Heart left ventricle (tissue), 16 donors: ENCODE data around the gene SNN. TPM values are rescaled to one million over a fixed set of nuclear protein-coding genes. Genes with fewer than 3 reads are reported as not detected.

Source experiments
- ATAC-seq, 4 donors: fragments of 200-7000 bp; cut with Tn5 transposase; one replicate each; pipeline ENCODE4 v1.9.1; 2020 to 2022; ENCODE audit warnings: moderate library complexity in 4 of 4, mild to moderate bottlenecking in 3 of 4, moderate number of reproducible peaks in 1 of 4
- DNase-seq, 5 donors: peaks; one replicate each; pipeline ENCODE4 v3.0.0-alpha.2; 2020
- H3K27ac ChIP-seq, 12 donors: fragments of 200-600 bp; sonication (generic) in 4 of 12; one replicate each; pipeline versions ENCODE4 v1.5.0 to v1.8.0; 2016 to 2022; ENCODE audit warnings: mild to moderate bottlenecking in 2 of 12
- H3K27me3 ChIP-seq, 9 donors: fragments of 200-600 bp; sonication (generic) in 2 of 9; one replicate each; pipeline versions ENCODE4 v1.5.1 to v1.8.0; 2016 to 2022; ENCODE audit warnings: mild to moderate bottlenecking in 3 of 9
- H3K36me3 ChIP-seq, 9 donors: fragments of 200-600 bp; sonication (generic) in 2 of 9; one replicate each; pipeline versions ENCODE4 v1.5.0 to v1.8.0; 2018 to 2022; ENCODE audit warnings: mild to moderate bottlenecking in 2 of 9
- H3K4me1 ChIP-seq, 12 donors: fragments of 200-600 bp; sonication (generic) in 4 of 12; one replicate each; pipeline versions ENCODE4 v1.5.0 to v1.8.0; 2016 to 2022; ENCODE audit warnings: mild to moderate bottlenecking in 3 of 12
- H3K4me3 ChIP-seq, 12 donors: fragments of 200-600 bp; sonication (generic) in 4 of 12; one replicate each; pipeline versions ENCODE4 v1.5.0 to v1.8.0; 2017 to 2022; ENCODE audit warnings: mild to moderate bottlenecking in 9 of 12, moderate library complexity in 4 of 12
- H3K9me3 ChIP-seq, 12 donors: fragments of 200-600 bp; sonication (generic) in 4 of 12; one replicate each; pipeline versions ENCODE4 v1.5.0 to v1.8.0; 2016 to 2022; ENCODE audit warnings: mild to moderate bottlenecking in 1 of 12
- POLR2A ChIP-seq, 2 donors: fragments of 450-650 bp; IDR thresholded peaks; one replicate each; pipeline ENCODE4 v1.6.1; 2017; ENCODE audit warnings: antibody characterized with exemption in 2 of 2, mild to moderate bottlenecking in 2 of 2, moderate library complexity in 2 of 2
- WGBS, 4 donors: extraction: QIAGEN DNeasy Blood & Tissue Kit in 2 of 4; methylation state at CpG; one replicate each; pipeline versions ENCODE4 v1.1.5 to v1.1.7; 2013 to 2018; 5-methylcytosine and 5-hydroxymethylcytosine counted together
- intact Hi-C, 10 donors: fragments of 100-400 bp; cut with DNase I; formaldehyde crosslinking; loops; one replicate each; pipeline versions ENCODE4 v1.11.1 to v1.14.2; 2022
- polyA plus RNA-seq, 2 donors: library from polyadenylated mRNA; stranded (reverse); fragments of 200-250 nt; gene quantifications; one replicate each; pipeline ENCODE4 v1.2.3, GENCODE V29; 2013
- total RNA-seq, 9 donors: library from RNA; depleted of rRNA in 2 of 9; stranded (reverse); fragments of >200 nt in 2 of 9; fragmentation: NEBNext Ultra II Directional in 3 of 9; extraction: Animal tissue kit (Norgen Biotek cat#: 25700) in 3 of 9; gene quantifications; one replicate each; pipeline versions ENCODE4 v1.1.0 to v1.2.4, GENCODE V29; 2016 to 2023
- TF ChIP-seq, protein P1 (sequence below), 12 donors: fragments of 200-600 bp; sonication (generic) in 4 of 12; IDR thresholded peaks; one replicate each; pipeline versions ENCODE4 v1.5.0 to v1.8.0; 2018 to 2022; ENCODE audit warnings: antibody characterized with exemption in 12 of 12, mild to moderate bottlenecking in 5 of 12
- donor health status: ischemic (EF 13 %, LVEDD 7.1; RV severe dilation, severe dysfunction).
- donor health status: healthy with polysubstance abuse.
- donor health status: DM: no; HTN: yes; CAD: no.
- donor health status: DM: no; HTN: no; CAD: no.
- donor health status: ischemic (EF 25% LVEDD 6.9; RV normal size, moderate dysfunction).
- donor health status: ischemic (EF 25% LVEDD 5.7; RV mildly dilated, moderate dysfunction).
- donor health status: healthy.
- donor health status: DM: yes; HTN: yes; CAD: no.
- donor health status: ischemic (EF 35%, LVEDD 5.7; RV mildly dilated, moderate dysfunction).
- donor health status: nonischemic (EF 11% LVEDD 7.7; RV severe dilation, severe dysfunction).
- donor health status: DM: yes; HTN: yes; CAD: no.
- donor health status: PGD.
- donor health status: ischemic (EF 29% LVEDD 5.4; RV normal size, mild dysfunction).
- donor health status: nonischemic (EF 23%, LVEDD 6.1; RV moderate dilation, normal function).

SNN gene
- total and polyA plus RNA-seq, 11 donors = 12.5 to 60.0 (median 36.4) TPM

DNA sequence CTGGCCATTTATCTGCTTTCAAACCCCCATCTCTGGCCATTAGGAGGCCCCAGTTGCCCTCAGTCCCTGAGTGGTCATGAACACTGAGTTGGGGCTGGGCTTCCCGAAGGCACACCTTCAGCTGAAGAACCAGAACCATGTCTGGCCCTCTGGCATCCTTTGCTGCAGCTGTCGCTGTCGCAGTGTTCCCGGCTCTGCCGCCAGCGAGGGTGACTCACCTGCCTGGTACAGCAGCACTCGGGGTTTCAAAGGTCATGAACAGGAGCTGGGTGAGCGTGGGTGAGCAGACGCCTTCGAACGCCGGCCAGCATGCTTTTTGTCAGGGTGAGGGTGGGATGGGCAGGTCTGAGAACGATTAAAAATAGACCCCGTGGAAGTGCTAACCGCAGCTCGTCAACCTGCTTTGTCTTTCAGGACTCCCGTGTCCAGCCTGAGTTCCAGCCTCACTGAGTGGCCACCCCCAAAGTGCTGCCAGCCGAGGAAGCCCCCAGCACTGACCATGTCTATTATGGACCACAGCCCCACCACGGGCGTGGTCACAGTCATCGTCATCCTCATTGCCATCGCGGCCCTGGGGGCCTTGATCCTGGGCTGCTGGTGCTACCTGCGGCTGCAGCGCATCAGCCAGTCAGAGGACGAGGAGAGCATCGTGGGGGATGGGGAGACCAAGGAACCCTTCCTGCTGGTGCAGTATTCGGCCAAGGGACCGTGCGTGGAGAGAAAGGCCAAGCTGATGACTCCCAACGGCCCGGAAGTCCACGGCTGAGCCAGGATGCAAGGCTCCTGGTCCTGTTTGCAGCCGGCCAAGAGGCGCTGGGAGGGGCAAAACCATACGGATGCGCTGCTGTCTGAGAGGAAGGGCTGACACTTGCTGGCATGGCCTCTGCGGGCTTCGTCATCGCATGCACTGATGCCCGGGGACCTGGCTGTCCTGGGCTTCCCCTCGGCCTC is 7.6 kb downstream of the SNN start:
- no peaks in the 10 kb centered on the region for H3K27me3 ChIP-seq
- H3K36me3 ChIP-seq = peaks cover 0 to 53% (median 49%) of the 10 kb centered on the region in 9 donors
- intact Hi-C loops = loop anchor here in 2 of 10 donors (2.0 to 5.0 kb wide), 2 partner anchors 36 to 37 kb away; no protein-coding TSS in a partner anchor
- 67 to 85% (median 75%) methylated on average over 22 to 42 of the region's 42 CpGs for WGBS, 4 donors
- ATAC-seq (peak; percentile 12 to 61 (median 36)), DNase-seq (peak in 3 of 5 donors; percentile 47 to 85 (median 75))
- H3K9me3 ChIP-seq = no peaks in the 10 kb centered on the region
- peak overlapping the region in 9 of 12 donors; percentile 3 to 76 (median 39) for H3K27ac ChIP-seq
- no peak overlapping the region for H3K4me3 ChIP-seq
- H3K4me1 ChIP-seq = peaks cover 14 to 97% (median 69%) of the 10 kb centered on the region in 12 donors
- TF ChIP-seq, protein P1, sequence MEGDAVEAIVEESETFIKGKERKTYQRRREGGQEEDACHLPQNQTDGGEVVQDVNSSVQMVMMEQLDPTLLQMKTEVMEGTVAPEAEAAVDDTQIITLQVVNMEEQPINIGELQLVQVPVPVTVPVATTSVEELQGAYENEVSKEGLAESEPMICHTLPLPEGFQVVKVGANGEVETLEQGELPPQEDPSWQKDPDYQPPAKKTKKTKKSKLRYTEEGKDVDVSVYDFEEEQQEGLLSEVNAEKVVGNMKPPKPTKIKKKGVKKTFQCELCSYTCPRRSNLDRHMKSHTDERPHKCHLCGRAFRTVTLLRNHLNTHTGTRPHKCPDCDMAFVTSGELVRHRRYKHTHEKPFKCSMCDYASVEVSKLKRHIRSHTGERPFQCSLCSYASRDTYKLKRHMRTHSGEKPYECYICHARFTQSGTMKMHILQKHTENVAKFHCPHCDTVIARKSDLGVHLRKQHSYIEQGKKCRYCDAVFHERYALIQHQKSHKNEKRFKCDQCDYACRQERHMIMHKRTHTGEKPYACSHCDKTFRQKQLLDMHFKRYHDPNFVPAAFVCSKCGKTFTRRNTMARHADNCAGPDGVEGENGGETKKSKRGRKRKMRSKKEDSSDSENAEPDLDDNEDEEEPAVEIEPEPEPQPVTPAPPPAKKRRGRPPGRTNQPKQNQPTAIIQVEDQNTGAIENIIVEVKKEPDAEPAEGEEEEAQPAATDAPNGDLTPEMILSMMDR (IDR thresholded peaks at IDR 0.05) = no peak
- TF ChIP-seq POLR2A (IDR thresholded peaks at IDR 0.05) = no peak

DNA sequence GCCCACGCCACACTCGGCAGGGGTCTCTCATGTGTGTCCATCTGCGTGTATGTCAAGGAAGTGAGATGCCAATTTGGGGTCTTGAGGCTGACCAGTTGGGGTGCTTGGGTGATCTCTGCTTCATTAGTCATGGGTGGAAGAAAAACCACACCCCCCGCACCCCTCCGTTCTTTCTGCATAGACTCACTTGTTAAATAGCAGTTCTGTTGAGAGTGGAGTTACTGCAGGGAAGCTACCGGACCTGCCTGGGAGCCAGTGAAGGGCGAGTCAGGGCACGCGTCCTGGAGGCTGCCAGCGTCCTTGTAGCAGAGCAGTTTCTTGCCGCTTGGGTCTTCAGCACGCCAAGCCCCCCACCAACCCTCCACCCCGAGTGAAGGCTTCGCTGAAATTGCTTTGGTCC is 8.5 kb downstream of the SNN start:
- no peaks in the 10 kb centered on the region for H3K27me3 ChIP-seq
- H3K4me3 ChIP-seq = no peak overlapping the region
- intact Hi-C loops = loop anchor here in 2 of 10 donors (2.0 to 5.0 kb wide), 2 partner anchors 36 kb away; no protein-coding TSS in a partner anchor
- H3K9me3 ChIP-seq = no peaks in the 10 kb centered on the region
- WGBS, 4 donors = 88 to 93% (median 92%) methylated on average over 11 to 14 of the region's 14 CpGs
- H3K27ac ChIP-seq = peak overlapping the region in 7 of 12 donors; percentile 24 to 76 (median 36)
- H3K36me3 ChIP-seq = peaks cover 0 to 63% (median 53%) of the 10 kb centered on the region in 9 donors
- DNase-seq (peak in 1 of 5 donors; percentile 48), ATAC-seq (no peak)
- TF ChIP-seq, protein P1 (IDR thresholded peaks at IDR 0.05) = no peak
- no peak for TF ChIP-seq POLR2A (IDR thresholded peaks at IDR 0.05)
- H3K4me1 ChIP-seq = peaks cover 14 to 99% (median 71%) of the 10 kb centered on the region in 12 donors

DNA sequence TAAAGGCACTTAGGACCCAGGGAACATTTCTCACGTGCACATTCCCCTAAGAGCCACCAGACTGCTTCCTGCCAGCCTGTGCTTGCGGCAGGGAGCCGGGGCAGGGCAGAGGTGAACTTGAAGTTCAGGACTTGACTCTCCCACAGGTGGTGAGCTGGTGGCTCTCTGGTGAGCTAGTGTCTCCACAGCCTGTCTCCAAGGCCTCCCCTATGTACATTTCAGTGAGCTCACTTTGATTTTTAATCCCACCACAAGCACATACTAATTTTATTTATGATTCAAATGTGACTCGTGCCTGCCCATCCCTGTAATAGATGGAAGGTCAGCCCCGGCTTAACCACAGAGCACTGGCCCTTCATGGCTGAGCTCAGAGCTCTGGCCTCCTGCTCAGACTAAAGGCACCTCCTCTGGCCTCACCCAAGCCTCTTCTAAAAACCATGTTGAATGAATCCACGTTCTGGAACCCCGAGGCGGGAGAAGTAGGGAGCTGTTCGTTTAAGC is 9.2 kb downstream of the SNN start:
- Histone ChIP-seq H3K27ac (peak overlapping the region in 10 of 12 donors; percentile 19 to 76 (median 39)), H3K4me1 (peaks cover 14 to 99% (median 70%) of the 10 kb centered on the region in 12 donors), H3K27me3 (no peaks in the 10 kb centered on the region), H3K36me3 (peaks cover 0 to 70% (median 60%) of the 10 kb centered on the region in 9 donors), H3K9me3 (no peaks in the 10 kb centered on the region), H3K4me3 (no peak overlapping the region)
- DNase-seq (peak in 2 of 5 donors; percentile 19 to 56), ATAC-seq (peak in 2 of 4 donors; percentile 5 to 13)
- 59 to 64% (median 62%) methylated on average over 9 of the region's 9 CpGs for WGBS, 4 donors
- intact Hi-C loops = loop anchor here in 2 of 10 donors (2.0 to 5.0 kb wide), 2 partner anchors 35 kb away; no protein-coding TSS in a partner anchor
- TF ChIP-seq, protein P1 (IDR thresholded peaks at IDR 0.05) = no peak
- no peak for TF ChIP-seq POLR2A (IDR thresholded peaks at IDR 0.05)
